GM18526 (cell line): ENCODE results near the gene NOXA1.

ENCODE experiments used
- POLR2A ChIP-seq: IDR thresholded peaks from 3 replicates; pipeline ENCODE4 v1.6.1; 2011; ENCODE audit not compliant: insufficient read length; ENCODE audit errors: extremely low read depth

NOXA1 gene

GRCh38 chr9:137397675-137398423, 25.3 kb upstream of the NOXA1 start:
- no peak for TF ChIP-seq POLR2A

GRCh38 chr9:137398561-137399468, 24.4 kb upstream of the NOXA1 start:
- no peak for TF ChIP-seq POLR2A

GRCh38 chr9:137402746-137403145, 20.4 kb upstream of the NOXA1 start:
- no peak for TF ChIP-seq POLR2A

- TF ChIP-seq POLR2A: no peak
These were observed 19.9 kb upstream of the NOXA1 start for GRCh38 chr9:137403269-137403668.

- TF ChIP-seq POLR2A: no peak
These were observed 18.1 kb upstream of the NOXA1 start for GRCh38 chr9:137404961-137405567.

GRCh38 chr9:137405677-137406081, 17.5 kb upstream of the NOXA1 start:
- no peak for TF ChIP-seq POLR2A

GRCh38 chr9:137406085-137406760, 17.0 kb upstream of the NOXA1 start:
- TF ChIP-seq POLR2A: no peak

- no peak for TF ChIP-seq POLR2A
These were observed 16.2 kb upstream of the NOXA1 start for GRCh38 chr9:137406876-137407589.

- TF ChIP-seq POLR2A: no peak
These were observed 15.4 kb upstream of the NOXA1 start for GRCh38 chr9:137407590-137408300.

- no peak for TF ChIP-seq POLR2A
These were observed 14.4 kb upstream of the NOXA1 start for GRCh38 chr9:137408651-137409405.

- TF ChIP-seq POLR2A: no peak
These were observed 13.7 kb upstream of the NOXA1 start for GRCh38 chr9:137409515-137409914.

- no peak for TF ChIP-seq POLR2A
These were observed 12.3 kb upstream of the NOXA1 start for GRCh38 chr9:137410891-137411249.

GRCh38 chr9:137411260-137411644, 11.9 kb upstream of the NOXA1 start:
- TF ChIP-seq POLR2A: no peak
